ENCODE measurements around the gene KCNN2. TPM values are rescaled to one million over a fixed set of nuclear protein-coding genes. Genes with fewer than 3 reads are reported as not detected.
A peak's percentile ranks its signal among the peaks of the same experiment; 100 is the strongest.

Gene KCNN2
- total RNA-seq, 2 experiments from 2014 or later = not detected

- Mint-ChIP-seq H3K27ac (no peak overlapping the region), H3K9me3 (no peaks in the 10 kb centered on the region), H3K27me3 (no peaks in the 10 kb centered on the region), H3K4me3 (no peak overlapping the region), H3K4me1 (no peaks in the 10 kb centered on the region), H3K36me3 (ENCODE audit: low read depth) (no peaks in the 10 kb centered on the region)
- DNase-seq = no peak
- ChIA-PET CTCF (no interaction called here), POLR2A (no interaction called here)
Measured at GRCh38 chr5:114447084-114447773, 85.4 kb downstream of the KCNN2 start.

GRCh38 chr5:114448481-114448880 lies 86.6 kb downstream of the KCNN2 start:
- no peak overlapping the region for H3K27ac Mint-ChIP-seq
- no peaks in the 10 kb centered on the region for H3K36me3 Mint-ChIP-seq (ENCODE audit: low read depth)
- CTCF ChIA-PET = no interaction called here
- DNase-seq = no peak
- H3K27me3 Mint-ChIP-seq = no peaks in the 10 kb centered on the region
- POLR2A ChIA-PET = no interaction called here
- H3K4me1 Mint-ChIP-seq = no peaks in the 10 kb centered on the region
- no peak overlapping the region for H3K4me3 Mint-ChIP-seq
- H3K9me3 Mint-ChIP-seq = no peaks in the 10 kb centered on the region

GRCh38 chr5:114449860-114450421 lies 88.1 kb downstream of the KCNN2 start:
- CTCF ChIA-PET = interaction anchor here (1.6 kb wide), 1 partner anchor 838 kb away, joined by 5 read pairs; no protein-coding TSS in a partner anchor
- no peak overlapping the region for H3K4me3 Mint-ChIP-seq
- H3K4me1 Mint-ChIP-seq = no peaks in the 10 kb centered on the region
- no peak overlapping the region for H3K27ac Mint-ChIP-seq
- no peaks in the 10 kb centered on the region for H3K27me3 Mint-ChIP-seq
- H3K9me3 Mint-ChIP-seq = no peaks in the 10 kb centered on the region
- DNase-seq = peak; percentile 40
- POLR2A ChIA-PET = no interaction called here
- H3K36me3 Mint-ChIP-seq (ENCODE audit: low read depth) = no peaks in the 10 kb centered on the region

GRCh38 chr5:114450437-114450836 lies 88.6 kb downstream of the KCNN2 start:
- Mint-ChIP-seq H3K9me3 (no peaks in the 10 kb centered on the region), H3K27me3 (no peaks in the 10 kb centered on the region)
- POLR2A ChIA-PET = no interaction called here

GRCh38 chr5:114458726-114459125 lies 96.9 kb downstream of the KCNN2 start:
- ChIA-PET CTCF (no interaction called here), POLR2A (no interaction called here)
- DNase-seq = no peak
- H3K4me1 Mint-ChIP-seq = no peaks in the 10 kb centered on the region
- H3K27ac Mint-ChIP-seq = no peak overlapping the region
- H3K4me3 Mint-ChIP-seq = no peak overlapping the region
- H3K27me3 Mint-ChIP-seq = no peaks in the 10 kb centered on the region
- H3K9me3 Mint-ChIP-seq = no peaks in the 10 kb centered on the region
- no peaks in the 10 kb centered on the region for H3K36me3 Mint-ChIP-seq (ENCODE audit: low read depth)

More at GRCh38 chr5:114450437-114450836, 88.6 kb downstream of the KCNN2 start:
- H3K36me3 Mint-ChIP-seq (ENCODE audit: low read depth) = no peaks in the 10 kb centered on the region
- no peak for DNase-seq
- no peak overlapping the region for H3K27ac Mint-ChIP-seq
- no peak overlapping the region for H3K4me3 Mint-ChIP-seq
- CTCF ChIA-PET = interaction anchor here (1.6 kb wide), 1 partner anchor 839 kb away, joined by 5 read pairs; no protein-coding TSS in a partner anchor
- no peaks in the 10 kb centered on the region for H3K4me1 Mint-ChIP-seq

GRCh38 chr5:114467171-114467570 lies 105.3 kb downstream of the KCNN2 start:
- Mint-ChIP-seq H3K27me3 (no peaks in the 10 kb centered on the region), H3K9me3 (no peaks in the 10 kb centered on the region), H3K4me1 (no peaks in the 10 kb centered on the region), H3K36me3 (ENCODE audit: low read depth) (no peaks in the 10 kb centered on the region), H3K27ac (no peak overlapping the region), H3K4me3 (no peak overlapping the region)
- POLR2A ChIA-PET = no interaction called here
- CTCF ChIA-PET = no interaction called here
- no peak for DNase-seq

GRCh38 chr5:114467729-114468128 lies 105.9 kb downstream of the KCNN2 start:
- H3K9me3 Mint-ChIP-seq = no peaks in the 10 kb centered on the region
- ChIA-PET CTCF (no interaction called here), POLR2A (no interaction called here)
- H3K4me1 Mint-ChIP-seq = no peaks in the 10 kb centered on the region
- no peak overlapping the region for H3K27ac Mint-ChIP-seq
- DNase-seq = no peak
- no peak overlapping the region for H3K4me3 Mint-ChIP-seq
- no peaks in the 10 kb centered on the region for H3K36me3 Mint-ChIP-seq (ENCODE audit: low read depth)
- no peaks in the 10 kb centered on the region for H3K27me3 Mint-ChIP-seq

GRCh38 chr5:114469372-114469771 lies 107.5 kb downstream of the KCNN2 start:
- DNase-seq = no peak
- Mint-ChIP-seq H3K27ac (no peak overlapping the region), H3K9me3 (no peaks in the 10 kb centered on the region), H3K36me3 (ENCODE audit: low read depth) (no peaks in the 10 kb centered on the region), H3K4me3 (no peak overlapping the region), H3K4me1 (no peaks in the 10 kb centered on the region), H3K27me3 (no peaks in the 10 kb centered on the region)
- POLR2A ChIA-PET = no interaction called here
- CTCF ChIA-PET = no interaction called here

- H3K27me3 Mint-ChIP-seq = no peaks in the 10 kb centered on the region
- DNase-seq = no peak
- no peak overlapping the region for H3K27ac Mint-ChIP-seq
- no peak overlapping the region for H3K4me3 Mint-ChIP-seq
- H3K4me1 Mint-ChIP-seq = no peaks in the 10 kb centered on the region
- no peaks in the 10 kb centered on the region for H3K36me3 Mint-ChIP-seq (ENCODE audit: low read depth)
- POLR2A ChIA-PET = no interaction called here
- H3K9me3 Mint-ChIP-seq = no peaks in the 10 kb centered on the region
- CTCF ChIA-PET = no interaction called here
Measured at GRCh38 chr5:114471529-114471928, 109.7 kb downstream of the KCNN2 start.

GRCh38 chr5:114473541-114473940 lies 111.7 kb downstream of the KCNN2 start:
- ChIA-PET CTCF (no interaction called here), POLR2A (no interaction called here)
- H3K4me3 Mint-ChIP-seq = no peak overlapping the region
- no peak for DNase-seq
- no peaks in the 10 kb centered on the region for H3K36me3 Mint-ChIP-seq (ENCODE audit: low read depth)
- no peaks in the 10 kb centered on the region for H3K9me3 Mint-ChIP-seq
- H3K27ac Mint-ChIP-seq = no peak overlapping the region
- H3K27me3 Mint-ChIP-seq = no peaks in the 10 kb centered on the region
- no peaks in the 10 kb centered on the region for H3K4me1 Mint-ChIP-seq

- H3K27ac Mint-ChIP-seq = no peak overlapping the region
- H3K27me3 Mint-ChIP-seq = no peaks in the 10 kb centered on the region
- H3K4me3 Mint-ChIP-seq = no peak overlapping the region
- DNase-seq = no peak
- ChIA-PET POLR2A (no interaction called here), CTCF (no interaction called here)
- H3K36me3 Mint-ChIP-seq (ENCODE audit: low read depth) = no peaks in the 10 kb centered on the region
- H3K4me1 Mint-ChIP-seq = no peaks in the 10 kb centered on the region
- peaks cover 3% of the 10 kb centered on the region for H3K9me3 Mint-ChIP-seq
Measured at GRCh38 chr5:114477816-114478334, 116.0 kb downstream of the KCNN2 start.

GRCh38 chr5:114500756-114501155 lies 138.9 kb downstream of the KCNN2 start:
- CTCF ChIA-PET = no interaction called here
- Mint-ChIP-seq H3K27ac (no peak overlapping the region), H3K36me3 (ENCODE audit: low read depth) (no peaks in the 10 kb centered on the region), H3K9me3 (no peaks in the 10 kb centered on the region), H3K4me3 (no peak overlapping the region), H3K4me1 (no peaks in the 10 kb centered on the region), H3K27me3 (no peaks in the 10 kb centered on the region)
- POLR2A ChIA-PET = no interaction called here
- no peak for DNase-seq

- DNase-seq = no peak
- Mint-ChIP-seq H3K9me3 (no peaks in the 10 kb centered on the region), H3K27me3 (no peaks in the 10 kb centered on the region), H3K4me3 (no peak overlapping the region), H3K27ac (no peak overlapping the region), H3K4me1 (no peaks in the 10 kb centered on the region), H3K36me3 (ENCODE audit: low read depth) (no peaks in the 10 kb centered on the region)
- CTCF ChIA-PET = no interaction called here
- POLR2A ChIA-PET = no interaction called here
Measured at GRCh38 chr5:114504560-114504959, 142.7 kb downstream of the KCNN2 start.

GRCh38 chr5:114524221-114524620 lies 162.4 kb downstream of the KCNN2 start:
- DNase-seq = no peak
- Mint-ChIP-seq H3K27ac (no peak overlapping the region), H3K27me3 (no peaks in the 10 kb centered on the region), H3K4me3 (no peak overlapping the region), H3K9me3 (no peaks in the 10 kb centered on the region), H3K4me1 (no peaks in the 10 kb centered on the region), H3K36me3 (ENCODE audit: low read depth) (no peaks in the 10 kb centered on the region)
- ChIA-PET POLR2A (no interaction called here), CTCF (interaction anchor here (0.5 kb wide), 1 partner anchor 160 kb away, joined by 3 read pairs; no protein-coding TSS in a partner anchor)

Measured in activated CD4-positive, alpha-beta T cell treated with anti-CD3 and anti-CD28 coated beads, Interleukin-2, amount 10 ng/mL, durations not matched to agents 7 days and 5 days (primary cell).